HepG2 (cell line): ENCODE results near the gene CCNJL. TPM values are rescaled to one million over a fixed set of nuclear protein-coding genes. Genes with fewer than 3 reads are reported as not detected.

Source experiments
- ATAC-seq: fragments of 200-7000 bp; cut with Tn5 transposase; 3 replicates; pipeline ENCODE4 v1.9.1; 2020; ENCODE audit warnings: mild to moderate bottlenecking, moderate library complexity
- BruUV-seq: library from RNA; stranded (reverse); fragments of 400-500 nt; replicated peaks from 2 replicates; lab custom pipeline; 2021; lab: Mats Ljungman, UMichigan
- CTCF ChIA-PET: fragments of 300-600 bp; formaldehyde crosslinking; extraction: SDS; loops from one replicate; lab custom pipeline; 2021; ENCODE audit warnings: low total read pairs, inconsistent platforms, low intra/inter-chr PET ratio; lab: Yijun Ruan, JAX
- POLR2A ChIA-PET: fragments of 350-600 bp; sonication (Branson Sonifier 250); formaldehyde crosslinking; loops from one replicate; lab custom pipeline; 2020; ENCODE audit warnings: antibody characterized with exemption, inconsistent platforms; lab: Yijun Ruan, JAX
- DNase-seq: peaks from one replicate; pipeline ENCODE4 v3.0.0-alpha.2; 2015; ENCODE audit warnings: low spot score
- FAIRE-seq: peaks from 3 replicates; lab custom pipeline; 2011; peaks lifted over from hg19 to GRCh38; lab: Jason Lieb, UNC
- H2AFZ ChIP-seq: one replicate; pipeline ENCODE4 v1.6.1; 2011; ENCODE audit warnings: low read length, inconsistent platforms
- H3K27ac ChIP-seq: fragments of 300-600 bp; 3 replicates; pipeline ENCODE4 v1.8.0; 2011; ENCODE audit warnings: mixed run types, mild to moderate bottlenecking, mixed read lengths, low read length, inconsistent platforms; ENCODE audit not compliant: insufficient read depth; ENCODE audit errors: extremely low read length
- H3K27me3 ChIP-seq, 2 experiments: fragments of 200-600 bp in 1 of 2; 2 replicates in 1 of 2; 3 replicates in 1 of 2; pipeline versions ENCODE4 v1.6.0 to v1.8.0; 2011; ENCODE audit warnings: low read length in 2 of 2, mild to moderate bottlenecking in 2 of 2, moderate library complexity in 2 of 2, inconsistent platforms in 1 of 2; ENCODE audit not compliant: insufficient read depth in 2 of 2, control insufficient read depth in 1 of 2
- H3K36me3 ChIP-seq, 2 experiments: fragments of 200-600 bp in 1 of 2; replicated peaks in 1 of 2; 2 replicates in 1 of 2; 3 replicates in 1 of 2; pipeline versions ENCODE4 v1.5.1 to v1.8.0; 2011; ENCODE audit warnings: low read length in 2 of 2, inconsistent platforms in 1 of 2; ENCODE audit not compliant: insufficient read depth in 2 of 2, control insufficient read depth in 1 of 2
- H3K4me1 ChIP-seq: 2 replicates; pipeline ENCODE4 v1.5.1; 2012; ENCODE audit warnings: low read length, inconsistent platforms; ENCODE audit not compliant: insufficient read depth
- H3K4me2 ChIP-seq: 2 replicates; pipeline ENCODE4 v1.6.0; 2011; ENCODE audit warnings: low read depth, low read length, inconsistent platforms
- H3K4me3 ChIP-seq, 3 experiments: fragments of 200-600 bp in 1 of 3; sonication (generic), shearing (Covaris generic) in 1 of 3; replicated peaks in 1 of 3; 2 replicates each; pipeline ENCODE4 v1.5.1; 2011 to 2016; ENCODE audit warnings: low read length in 3 of 3, inconsistent platforms in 2 of 3, low read depth in 2 of 3, mild to moderate bottlenecking in 2 of 3, control low read depth in 1 of 3, mixed read lengths in 1 of 3; ENCODE audit not compliant: insufficient read depth in 1 of 3
- H3K79me2 ChIP-seq: one replicate; pipeline ENCODE4 v1.6.1; 2011; ENCODE audit warnings: low read length, inconsistent platforms; ENCODE audit not compliant: insufficient read depth
- H3K9ac ChIP-seq: 2 replicates; pipeline ENCODE4 v1.6.0; 2011; ENCODE audit warnings: mild to moderate bottlenecking, low read depth, low read length, inconsistent platforms; ENCODE audit not compliant: insufficient read depth
- H3K9me3 ChIP-seq: 2 replicates; pipeline ENCODE4 v1.5.1; 2012; ENCODE audit warnings: mild to moderate bottlenecking, low read length
- H4K20me1 ChIP-seq: 2 replicates; pipeline ENCODE4 v1.6.0; 2011; ENCODE audit warnings: inconsistent platforms, mild to moderate bottlenecking, low read length, moderate library complexity; ENCODE audit not compliant: insufficient read depth
- ATRX ChIP-seq: sonication (generic); formaldehyde crosslinking; IDR thresholded peaks from 2 replicates; pipeline ENCODE4 v1.4.0; 2020; ENCODE audit warnings: missing genetic modification reagents, borderline replicate concordance
- FOSL1 ChIP-seq: sonication (generic); formaldehyde crosslinking; IDR thresholded peaks from 2 replicates; pipeline ENCODE4 v1.9.0; 2021; ENCODE audit warnings: missing genetic modification reagents, borderline replicate concordance
- HDAC6 ChIP-seq: fragments of 200-600 bp; sonication (generic); IDR thresholded peaks from 2 replicates; pipeline ENCODE4 v1.7.0; 2017; ENCODE audit warnings: mild to moderate bottlenecking, antibody characterized with exemption, low read length, low read depth
- KAT2B ChIP-seq: fragments of 150-350 bp; IDR thresholded peaks from 2 replicates; pipeline ENCODE4 v1.6.1; 2014; ENCODE audit warnings: low read depth, low read length, borderline replicate concordance
- KAT7 ChIP-seq: IDR thresholded peaks from 2 replicates; pipeline ENCODE4 v1.6.1; 2018; ENCODE audit warnings: borderline replicate concordance, missing compliant biosample characterization
- MATR3 ChIP-seq: sonication (generic); formaldehyde crosslinking; IDR thresholded peaks from 2 replicates; pipeline ENCODE4 v1.4.0; 2020; ENCODE audit warnings: missing genetic modification reagents
- NFAT5 ChIP-seq: sonication (generic); formaldehyde crosslinking; IDR thresholded peaks from 2 replicates; pipeline ENCODE4 v1.4.0; 2020; ENCODE audit warnings: missing genetic modification reagents
- NR3C1 ChIP-seq: sonication (generic); formaldehyde crosslinking; IDR thresholded peaks from 2 replicates; pipeline ENCODE4 v1.4.0; 2020; ENCODE audit warnings: missing genetic modification reagents
- TIGD3 ChIP-seq: sonication (generic); formaldehyde crosslinking; IDR thresholded peaks from 2 replicates; pipeline ENCODE4 v1.5.1; 2020; ENCODE audit warnings: mild to moderate bottlenecking, missing genetic modification reagents, borderline replicate concordance
- ZBTB4 ChIP-seq: sonication (generic); formaldehyde crosslinking; IDR thresholded peaks from 2 replicates; pipeline ENCODE4 v1.4.0; 2020; ENCODE audit warnings: missing genetic modification reagents, mild to moderate bottlenecking, borderline replicate concordance
- ZFP36L1 ChIP-seq: sonication (generic); formaldehyde crosslinking; IDR thresholded peaks from 2 replicates; pipeline ENCODE4 v1.8.0; 2022; ENCODE audit warnings: mild to moderate bottlenecking, missing genetic modification reagents, moderate library complexity
- ZFX ChIP-seq: sonication (generic); formaldehyde crosslinking; IDR thresholded peaks from 2 replicates; pipeline ENCODE4 v1.4.0; 2020; ENCODE audit warnings: mild to moderate bottlenecking, low read depth, missing genetic modification reagents, moderate library complexity
- ZNF18 ChIP-seq: sonication (generic); formaldehyde crosslinking; IDR thresholded peaks from 2 replicates; pipeline ENCODE4 v1.8.0; 2022; ENCODE audit warnings: mild to moderate bottlenecking, missing genetic modification reagents; ENCODE audit not compliant: insufficient replicate concordance
- ZNF720 ChIP-seq: sonication (generic); formaldehyde crosslinking; IDR thresholded peaks from 2 replicates; pipeline ENCODE4 v1.4.0; 2020; ENCODE audit warnings: missing genetic modification reagents
- WGBS: methylation state at CpG from one replicate; pipeline ENCODE4 v1.1.6; 2017; ENCODE audit warnings: low lambda C conversion rate; 5-methylcytosine and 5-hydroxymethylcytosine counted together
- in situ Hi-C: cut with HindIII; loops from 2 replicates; pipeline ENCODE4 v1.10.0; 2017; ENCODE audit warnings: low pct_unique_long_range_greater_than_20kb; ENCODE audit not compliant: extremely low pct_ligation_motif_present
- intact Hi-C: fragments of 100-400 bp; cut with micrococcal nuclease; formaldehyde crosslinking; loops from one replicate; pipeline ENCODE4 v1.10.0; 2022; ENCODE audit not compliant: unreplicated experiment
- polyA plus RNA-seq, 8 experiments: library from polyadenylated mRNA; depleted of rRNA in 3 of 8; stranded (reverse) in 7 of 8; unstranded in 1 of 8; fragments of >200 nt; fragmentation: Illumina TruSeq in 4 of 8; extraction: Trizol in 4 of 8; gene quantifications; 2 replicates each; pipeline versions ENCODE4 v1.2.1 to v1.2.3, GENCODE V29; 2011 to 2016; ENCODE audit warnings: low read depth in 4 of 8, missing spikeins in 1 of 8, mixed read lengths in 1 of 8; ENCODE audit not compliant: insufficient read depth in 1 of 8
- total RNA-seq, 5 experiments: library from RNA; depleted of rRNA; stranded (reverse); fragments of >200 nt; fragmentation: Illumina TruSeq; extraction: Trizol; gene quantifications; 2 replicates each; pipeline ENCODE4 v1.2.3, GENCODE V29; 2016; ENCODE audit warnings: low read depth in 1 of 5

CCNJL gene
- total and polyA plus RNA-seq, 2 of the 13 experiments (the other 11 are each of a cell fraction or from before 2014, with no cell fraction given): 1.6 to 4.4 TPM

- Histone ChIP-seq H2AFZ (no peak overlapping the region), H3K9ac (no peak overlapping the region), H3K9me3 (no peaks in the 10 kb centered on the region), H3K79me2 (no peaks in the 10 kb centered on the region), H3K4me1 (no peaks in the 10 kb centered on the region), H4K20me1 (no peaks in the 10 kb centered on the region), H3K4me2 (no peak overlapping the region), H3K4me3 (no peak overlapping the region), H3K36me3 (0 out of 5 replicates have a peak, but pooled peaks cover 0 to 1% of the 10 kb centered on the region in 2 experiments), H3K27me3 (no peaks in the 10 kb centered on the region), H3K27ac (no peak overlapping the region)
- DNase-seq (no peak), FAIRE-seq (no peak), ATAC-seq (no peak)
- WGBS: 53% methylated on average over 2 of the region's 2 CpGs
- ChIA-PET POLR2A (no interaction called here), CTCF (no interaction called here)
- no TSS peak for BruUV-seq
- in situ Hi-C loops (no loop called here), intact Hi-C loops (no loop called here)
- TF ChIP-seq KAT7 (no peak), FOSL1 (CRISPR knock-in tag) (no peak), ZNF18 (no peak), MATR3 (CRISPR knock-in tag) (no peak), TIGD3 (no peak), NR3C1 (CRISPR knock-in tag) (no peak), ATRX (CRISPR knock-in tag) (no peak), ZBTB4 (CRISPR knock-in tag) (no peak), ZFP36L1 (no peak), KAT2B (no peak), NFAT5 (no peak), ZFX (no peak), HDAC6 (no peak), ZNF720 (CRISPR knock-in tag) (no peak)
These were observed 31.1 kb downstream of the CCNJL start for GRCh38 chr5:160281275-160281674.
